PFSK-1 (cell line): ENCODE results near the gene KRTAP5-7.

Source experiments
- FOXP2 ChIP-seq: optimal IDR thresholded peaks from 2 replicates; pipeline ENCODE3; 2011; ENCODE audit warnings: borderline replicate concordance, control low read depth, inconsistent platforms; ENCODE audit not compliant: insufficient read depth; ENCODE audit errors: extremely low read length, extremely low read depth
- POLR2AphosphoS5 ChIP-seq: IDR thresholded peaks from 2 replicates; pipeline ENCODE4 v1.6.1; 2012; ENCODE audit warnings: low read depth, mild to moderate bottlenecking, control low read depth, low read length, moderate library complexity
- SIN3A ChIP-seq: IDR thresholded peaks from 2 replicates; pipeline ENCODE4 v1.6.1; 2012; ENCODE audit warnings: mild to moderate bottlenecking, low read length, moderate library complexity, borderline replicate concordance; ENCODE audit not compliant: insufficient read depth
- TAF1 ChIP-seq: IDR thresholded peaks from 2 replicates; pipeline ENCODE4 v1.6.1; 2012; ENCODE audit warnings: low read length, control low read depth, borderline replicate concordance; ENCODE audit not compliant: insufficient read depth
- TF ChIP-seq, protein P1 (sequence below), 2 experiments: IDR thresholded peaks; 2 replicates each; pipeline versions ENCODE4 v1.6.1 to v1.8.0; 2011 to 2012; ENCODE audit warnings: low read depth in 2 of 2, low read length in 2 of 2, control low read depth in 1 of 2, inconsistent platforms in 1 of 2, mild to moderate bottlenecking in 1 of 2, moderate library complexity in 1 of 2; ENCODE audit not compliant: insufficient read depth in 1 of 2

The KRTAP5-7 gene

DNA sequence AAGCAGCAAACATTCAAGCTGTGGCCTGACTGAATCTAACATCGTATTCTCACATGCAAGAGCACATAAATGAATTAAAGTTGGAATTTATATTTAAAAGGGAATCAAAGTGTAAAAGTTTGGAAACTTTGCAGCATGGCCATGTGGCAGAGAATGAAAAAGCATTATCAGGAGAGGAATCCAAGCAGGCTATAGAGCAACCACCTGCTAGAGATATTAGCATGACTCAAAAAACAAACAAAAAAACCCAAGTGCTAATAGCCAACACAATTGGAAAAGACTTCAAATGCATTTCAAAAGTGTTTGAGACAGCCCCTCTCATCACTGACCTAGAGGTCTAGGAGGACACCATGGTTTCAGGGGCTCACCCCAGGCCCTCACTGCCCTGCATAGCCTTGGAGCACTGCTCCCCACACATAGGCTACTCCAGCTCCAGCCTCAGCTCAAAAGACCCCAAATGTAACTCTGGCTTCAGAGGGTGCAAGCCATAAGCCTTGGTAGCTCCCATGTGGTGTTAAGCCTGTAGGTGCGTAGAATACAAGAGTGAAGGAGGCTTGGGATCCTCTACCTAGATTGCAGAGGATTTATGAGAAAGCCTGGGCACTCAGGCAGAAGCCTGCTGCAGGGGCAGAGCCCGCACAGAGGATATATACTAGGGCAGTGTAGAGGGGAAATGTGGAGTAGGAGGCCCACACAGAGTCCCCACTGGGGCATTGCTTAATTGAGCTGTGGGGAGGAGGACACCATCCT, 1.7 kb upstream of the KRTAP5-7 start:
- TF ChIP-seq POLR2AphosphoS5 (no peak), TAF1 (no peak), FOXP2 (no peak), SIN3A (no peak)
- TF ChIP-seq, protein P1, sequence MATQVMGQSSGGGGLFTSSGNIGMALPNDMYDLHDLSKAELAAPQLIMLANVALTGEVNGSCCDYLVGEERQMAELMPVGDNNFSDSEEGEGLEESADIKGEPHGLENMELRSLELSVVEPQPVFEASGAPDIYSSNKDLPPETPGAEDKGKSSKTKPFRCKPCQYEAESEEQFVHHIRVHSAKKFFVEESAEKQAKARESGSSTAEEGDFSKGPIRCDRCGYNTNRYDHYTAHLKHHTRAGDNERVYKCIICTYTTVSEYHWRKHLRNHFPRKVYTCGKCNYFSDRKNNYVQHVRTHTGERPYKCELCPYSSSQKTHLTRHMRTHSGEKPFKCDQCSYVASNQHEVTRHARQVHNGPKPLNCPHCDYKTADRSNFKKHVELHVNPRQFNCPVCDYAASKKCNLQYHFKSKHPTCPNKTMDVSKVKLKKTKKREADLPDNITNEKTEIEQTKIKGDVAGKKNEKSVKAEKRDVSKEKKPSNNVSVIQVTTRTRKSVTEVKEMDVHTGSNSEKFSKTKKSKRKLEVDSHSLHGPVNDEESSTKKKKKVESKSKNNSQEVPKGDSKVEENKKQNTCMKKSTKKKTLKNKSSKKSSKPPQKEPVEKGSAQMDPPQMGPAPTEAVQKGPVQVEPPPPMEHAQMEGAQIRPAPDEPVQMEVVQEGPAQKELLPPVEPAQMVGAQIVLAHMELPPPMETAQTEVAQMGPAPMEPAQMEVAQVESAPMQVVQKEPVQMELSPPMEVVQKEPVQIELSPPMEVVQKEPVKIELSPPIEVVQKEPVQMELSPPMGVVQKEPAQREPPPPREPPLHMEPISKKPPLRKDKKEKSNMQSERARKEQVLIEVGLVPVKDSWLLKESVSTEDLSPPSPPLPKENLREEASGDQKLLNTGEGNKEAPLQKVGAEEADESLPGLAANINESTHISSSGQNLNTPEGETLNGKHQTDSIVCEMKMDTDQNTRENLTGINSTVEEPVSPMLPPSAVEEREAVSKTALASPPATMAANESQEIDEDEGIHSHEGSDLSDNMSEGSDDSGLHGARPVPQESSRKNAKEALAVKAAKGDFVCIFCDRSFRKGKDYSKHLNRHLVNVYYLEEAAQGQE (IDR thresholded peaks at IDR 0.05; ENCODE audit: insufficient read depth in 1 of 2, low read depth in 2 of 2, low read length in 2 of 2), result no peak

DNA sequence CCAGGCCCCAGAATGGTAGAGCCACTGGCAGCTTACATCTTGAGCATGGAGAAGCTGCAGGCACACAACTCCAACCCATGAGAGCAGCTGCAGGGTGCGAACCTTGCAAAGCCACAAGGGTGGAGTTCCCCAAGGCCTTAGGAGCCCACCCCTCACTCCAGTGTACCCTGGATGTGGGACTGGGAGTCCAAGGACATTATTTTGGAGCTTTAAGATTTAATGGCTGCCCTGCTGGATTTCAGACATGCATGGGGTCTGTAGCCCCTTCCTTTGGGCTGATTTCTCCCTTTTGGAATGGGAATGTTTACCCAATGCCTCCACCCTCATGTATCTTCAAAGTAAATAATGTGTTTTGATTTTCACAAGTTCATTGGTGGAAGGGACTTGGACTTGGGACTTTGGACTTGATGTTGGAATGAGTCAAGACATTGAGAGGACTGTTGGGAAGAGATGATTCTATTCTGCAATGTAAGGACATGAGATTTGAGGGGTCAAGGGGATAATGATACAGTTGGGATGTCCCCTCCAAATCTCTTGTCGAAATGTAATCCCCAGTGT, 1.1 kb upstream of the KRTAP5-7 start:
- TF ChIP-seq POLR2AphosphoS5 (no peak), TAF1 (no peak), SIN3A (no peak), FOXP2 (no peak)
- TF ChIP-seq, protein P1 (IDR thresholded peaks at IDR 0.05; ENCODE audit: insufficient read depth in 1 of 2, low read depth in 2 of 2, low read length in 2 of 2), result no peak

DNA sequence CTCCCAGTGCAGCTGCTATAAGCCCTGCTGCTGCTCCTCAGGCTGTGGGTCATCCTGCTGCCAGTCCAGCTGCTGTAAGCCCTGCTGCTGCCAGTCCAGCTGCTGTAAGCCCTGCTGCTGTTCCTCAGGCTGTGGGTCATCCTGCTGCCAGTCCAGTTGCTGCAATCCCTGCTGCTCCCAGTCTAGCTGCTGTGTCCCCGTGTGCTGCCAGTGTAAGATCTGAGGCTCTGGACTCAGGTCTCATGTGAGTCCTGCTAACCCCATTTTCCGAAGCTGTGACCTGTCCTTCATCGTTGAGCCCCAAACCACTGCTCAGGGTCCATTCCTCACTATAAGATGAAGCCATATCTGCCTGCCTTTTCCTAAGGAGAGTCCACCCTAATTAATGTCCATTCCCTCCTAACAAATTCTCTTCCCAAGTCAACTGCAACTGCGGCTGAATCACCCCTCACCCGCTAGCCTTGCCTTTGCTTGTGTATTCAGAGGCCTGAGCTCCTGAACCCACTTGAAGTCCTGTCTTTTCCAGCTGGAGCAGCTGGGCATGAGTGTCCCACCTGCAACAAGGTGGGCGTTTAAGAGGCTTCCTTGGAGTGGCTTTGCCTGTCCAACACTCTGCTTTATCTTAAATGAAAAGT, 626 bp downstream of the KRTAP5-7 start:
- TF ChIP-seq SIN3A (no peak), TAF1 (no peak), POLR2AphosphoS5 (no peak), FOXP2 (no peak)
- TF ChIP-seq, protein P1 (IDR thresholded peaks at IDR 0.05; ENCODE audit: insufficient read depth in 1 of 2, low read depth in 2 of 2, low read length in 2 of 2), result no peak

DNA sequence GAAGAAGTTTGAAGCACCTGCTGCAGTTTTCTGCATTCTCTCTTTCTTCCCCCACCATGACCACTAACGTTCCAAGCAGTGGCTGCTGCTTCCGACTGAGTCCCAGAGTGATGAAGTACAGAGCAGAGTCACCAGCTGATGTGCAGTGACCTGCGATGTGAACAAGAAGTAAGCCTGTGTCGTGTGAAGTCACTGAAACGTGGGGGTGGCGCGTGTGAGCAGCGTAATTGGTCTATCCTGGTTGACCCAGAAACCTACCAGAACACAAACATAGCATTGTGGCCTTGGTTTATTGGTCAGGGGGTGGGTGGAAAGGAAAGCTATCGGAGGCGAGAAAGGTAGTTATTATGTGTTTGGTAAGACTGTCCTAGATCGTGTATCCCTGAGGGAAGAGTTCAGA, 3.5 kb downstream of the KRTAP5-7 start:
- TF ChIP-seq SIN3A, result no peak
- TF ChIP-seq, protein P1 (IDR thresholded peaks at IDR 0.05; ENCODE audit: insufficient read depth in 1 of 2, low read depth in 2 of 2, low read length in 2 of 2), result no peak
- TF ChIP-seq FOXP2, result no peak
- TF ChIP-seq TAF1, result no peak
- TF ChIP-seq POLR2AphosphoS5, result no peak
